Measurements from ENCODE around the gene GLDC.

DNA sequence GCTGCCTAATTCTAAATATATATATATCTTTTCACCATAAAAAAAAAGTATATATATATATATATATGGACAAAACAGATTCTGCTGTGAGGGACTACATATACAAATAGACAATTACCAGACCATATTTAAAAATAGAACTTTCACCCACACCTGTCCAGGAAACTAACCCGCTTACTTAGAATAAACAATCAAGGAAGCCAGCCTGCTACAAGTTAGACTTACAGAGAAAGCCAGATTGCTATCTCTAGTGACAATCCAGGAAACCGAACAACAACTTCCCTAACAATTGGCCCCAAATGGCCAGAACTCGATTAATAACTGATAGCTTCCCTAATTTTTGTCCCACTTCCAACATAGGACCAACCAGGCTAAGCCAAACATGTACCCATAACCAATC lies 5.9 kb downstream of the GLDC start:
- TF ChIP-seq, protein P1, sequence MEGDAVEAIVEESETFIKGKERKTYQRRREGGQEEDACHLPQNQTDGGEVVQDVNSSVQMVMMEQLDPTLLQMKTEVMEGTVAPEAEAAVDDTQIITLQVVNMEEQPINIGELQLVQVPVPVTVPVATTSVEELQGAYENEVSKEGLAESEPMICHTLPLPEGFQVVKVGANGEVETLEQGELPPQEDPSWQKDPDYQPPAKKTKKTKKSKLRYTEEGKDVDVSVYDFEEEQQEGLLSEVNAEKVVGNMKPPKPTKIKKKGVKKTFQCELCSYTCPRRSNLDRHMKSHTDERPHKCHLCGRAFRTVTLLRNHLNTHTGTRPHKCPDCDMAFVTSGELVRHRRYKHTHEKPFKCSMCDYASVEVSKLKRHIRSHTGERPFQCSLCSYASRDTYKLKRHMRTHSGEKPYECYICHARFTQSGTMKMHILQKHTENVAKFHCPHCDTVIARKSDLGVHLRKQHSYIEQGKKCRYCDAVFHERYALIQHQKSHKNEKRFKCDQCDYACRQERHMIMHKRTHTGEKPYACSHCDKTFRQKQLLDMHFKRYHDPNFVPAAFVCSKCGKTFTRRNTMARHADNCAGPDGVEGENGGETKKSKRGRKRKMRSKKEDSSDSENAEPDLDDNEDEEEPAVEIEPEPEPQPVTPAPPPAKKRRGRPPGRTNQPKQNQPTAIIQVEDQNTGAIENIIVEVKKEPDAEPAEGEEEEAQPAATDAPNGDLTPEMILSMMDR (IDR thresholded peaks at IDR 0.05; ENCODE audit: insufficient read depth, low read depth, low read length): no peak
- no peak for TF ChIP-seq EZH2 (IDR thresholded peaks at IDR 0.05; ENCODE audit: insufficient read depth, low read length)
